ENCODE results near the gene ROS1.

- TF ChIP-seq CTCF (IDR thresholded peaks at IDR 0.05; ENCODE audit: low read depth, low read length) = no peak
- no peak for TF ChIP-seq EZH2phosphoT487 (IDR thresholded peaks at IDR 0.05; ENCODE audit: low read depth)
These were observed 162.9 kb downstream of the ROS1 start for GRCh38 chr6:117262799-117263198.

All from OCI-LY3 (cell line).